Astrocyte (in vitro differentiated cells and primary cell): ENCODE measurements around the gene THOP1.

Experiments used
- EZH2 ChIP-seq: IDR thresholded peaks from 2 replicates; pipeline ENCODE4 v1.6.1; 2012; ENCODE audit warnings: mild to moderate bottlenecking, low read length, inconsistent platforms; ENCODE audit not compliant: insufficient read depth
- TF ChIP-seq, protein P1 (sequence below): IDR thresholded peaks from 2 replicates; pipeline ENCODE4 v1.5.1; 2011; ENCODE audit warnings: low read depth, mild to moderate bottlenecking, inconsistent platforms, low read length, moderate library complexity; ENCODE audit not compliant: insufficient read depth

DNA sequence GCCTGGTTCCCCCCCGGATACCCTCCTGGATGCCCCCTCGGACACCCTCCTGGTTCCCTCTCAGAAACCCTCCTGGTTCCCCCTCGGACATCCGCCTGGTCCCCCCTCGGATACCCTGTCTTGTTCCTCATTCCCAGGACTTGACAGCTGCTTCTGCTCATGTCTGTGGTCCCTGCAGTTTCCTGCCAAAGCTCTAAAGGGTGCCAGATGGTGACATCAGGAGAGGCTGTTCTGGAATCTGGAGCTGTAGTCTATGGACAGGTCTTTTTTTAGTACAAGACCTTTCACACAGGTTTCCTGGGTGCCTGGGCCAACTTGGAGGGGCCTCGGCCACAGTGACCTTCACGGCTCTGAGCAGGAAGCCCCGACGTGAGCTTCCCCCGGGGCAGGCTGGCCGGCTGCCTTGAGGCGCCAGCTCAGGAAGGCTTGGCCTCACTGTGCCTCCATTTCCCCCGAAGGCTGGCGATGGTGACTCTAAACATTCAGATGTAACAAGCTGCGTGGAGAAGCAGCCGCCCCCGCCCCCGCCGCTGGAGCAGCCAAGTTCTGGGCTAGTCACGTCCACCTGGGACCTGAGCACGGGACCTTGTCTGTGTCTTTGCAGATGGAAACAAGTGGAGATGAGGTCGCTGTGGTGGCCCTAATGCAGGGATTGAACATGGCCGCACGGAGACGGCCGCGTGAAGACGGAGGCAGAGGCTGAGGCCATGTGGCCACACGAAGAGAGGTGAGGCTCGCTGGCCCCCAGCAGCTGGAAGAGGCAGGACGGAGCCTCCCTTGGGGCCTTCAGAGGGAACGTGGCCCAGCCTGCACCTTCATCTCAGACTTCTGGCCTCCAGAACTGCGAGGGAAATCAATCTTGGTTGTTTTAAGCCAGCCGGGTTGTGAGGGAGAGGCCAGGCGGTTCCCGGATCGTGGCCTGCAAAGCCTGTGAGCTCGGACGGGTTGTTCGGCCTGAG lies 15.0 kb upstream of the THOP1 start:
- TF ChIP-seq, protein P1, sequence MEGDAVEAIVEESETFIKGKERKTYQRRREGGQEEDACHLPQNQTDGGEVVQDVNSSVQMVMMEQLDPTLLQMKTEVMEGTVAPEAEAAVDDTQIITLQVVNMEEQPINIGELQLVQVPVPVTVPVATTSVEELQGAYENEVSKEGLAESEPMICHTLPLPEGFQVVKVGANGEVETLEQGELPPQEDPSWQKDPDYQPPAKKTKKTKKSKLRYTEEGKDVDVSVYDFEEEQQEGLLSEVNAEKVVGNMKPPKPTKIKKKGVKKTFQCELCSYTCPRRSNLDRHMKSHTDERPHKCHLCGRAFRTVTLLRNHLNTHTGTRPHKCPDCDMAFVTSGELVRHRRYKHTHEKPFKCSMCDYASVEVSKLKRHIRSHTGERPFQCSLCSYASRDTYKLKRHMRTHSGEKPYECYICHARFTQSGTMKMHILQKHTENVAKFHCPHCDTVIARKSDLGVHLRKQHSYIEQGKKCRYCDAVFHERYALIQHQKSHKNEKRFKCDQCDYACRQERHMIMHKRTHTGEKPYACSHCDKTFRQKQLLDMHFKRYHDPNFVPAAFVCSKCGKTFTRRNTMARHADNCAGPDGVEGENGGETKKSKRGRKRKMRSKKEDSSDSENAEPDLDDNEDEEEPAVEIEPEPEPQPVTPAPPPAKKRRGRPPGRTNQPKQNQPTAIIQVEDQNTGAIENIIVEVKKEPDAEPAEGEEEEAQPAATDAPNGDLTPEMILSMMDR = no peak
- TF ChIP-seq EZH2 = no peak
